Gastrocnemius medialis (tissue), 4 donors: Measurements from ENCODE around the gene DMRT3. TPM values are rescaled to one million over a fixed set of nuclear protein-coding genes. Genes with fewer than 3 reads are reported as not detected.

Experiments used
- ATAC-seq, 2 donors: fragments of 150-250 bp; one replicate each; pipeline ENCODE4 v1.9.1; 2016
- DNase-seq, 2 donors: peaks; one replicate each; pipeline ENCODE4 v3.0.0-alpha.2; 2019
- H3K27ac ChIP-seq, 4 donors: fragments of 200-600 bp; sonication (generic); 1 replicate in 1 of 4; 2 replicates in 3 of 4; pipeline ENCODE4 v1.5.1; 2016 to 2018; ENCODE audit warnings: mild to moderate bottlenecking in 2 of 4, moderate library complexity in 1 of 4
- H3K27me3 ChIP-seq, 3 donors: fragments of 200-600 bp; sonication (generic) in 2 of 3; 1 replicate in 1 of 3; 2 replicates in 2 of 3; pipeline versions ENCODE4 v1.5.1 to v1.6.0; 2016 to 2019; ENCODE audit warnings: mild to moderate bottlenecking in 1 of 3, moderate library complexity in 1 of 3
- H3K36me3 ChIP-seq, 2 donors: fragments of 200-600 bp; sonication (generic) in 1 of 2; one replicate each; pipeline ENCODE4 v1.5.1; 2017 to 2018
- H3K4me1 ChIP-seq, 2 donors: fragments of 200-600 bp; sonication (generic) in 1 of 2; one replicate each; pipeline ENCODE4 v1.5.1; 2016 to 2017; ENCODE audit warnings: mild to moderate bottlenecking in 2 of 2
- H3K4me3 ChIP-seq, 4 donors: fragments of 200-600 bp; sonication (generic) in 3 of 4; 1 replicate in 1 of 4; 2 replicates in 3 of 4; pipeline ENCODE4 v1.5.1; 2016 to 2019; ENCODE audit warnings: mild to moderate bottlenecking in 2 of 4
- H3K9me3 ChIP-seq, 3 donors: fragments of 200-600 bp; sonication (generic) in 2 of 3; 1 replicate in 1 of 3; 2 replicates in 2 of 3; pipeline ENCODE4 v1.5.1; 2016 to 2019
- CTCF ChIP-seq, 5 experiments: fragments of 450-650 bp in 3 of 5; fragments of 200-600 bp in 2 of 5; sonication (generic) in 2 of 5; IDR thresholded peaks in 4 of 5; conservative IDR thresholded peaks in 1 of 5; 1 replicate in 4 of 5; 2 replicates in 1 of 5; pipeline ENCODE4 v1.5.1; 2016 to 2019; ENCODE audit warnings: antibody characterized with exemption in 5 of 5, mild to moderate bottlenecking in 3 of 5, moderate library complexity in 3 of 5
- POLR2A ChIP-seq, 2 donors: fragments of 450-650 bp; IDR thresholded peaks; one replicate each; pipeline ENCODE4 v1.6.1; 2017; ENCODE audit warnings: antibody characterized with exemption in 2 of 2, mild to moderate bottlenecking in 2 of 2, moderate library complexity in 2 of 2
- in situ Hi-C, 4 donors: fragments of 200-750 bp; cut with MboI; loops; one replicate each; pipeline versions ENCODE4 v1.15.0 to v1.8.0; 2017; ENCODE audit warnings: low sequenced_read_pairs in 4 of 4
- intact Hi-C: fragments of 100-400 bp; cut with DNase I; formaldehyde crosslinking; loops from one replicate; pipeline ENCODE4 v1.15.1; 2023; ENCODE audit warnings: low total_unique reads
- total RNA-seq, 4 donors: library from RNA; depleted of rRNA; stranded (reverse); fragments of >200 nt; gene quantifications; one replicate each; pipeline versions ENCODE4 v1.1.0 to v1.2.3, GENCODE V29; 2016

Gene DMRT3
- total RNA-seq, 4 donors from 2014 or later = 0.24 to 0.36 (median 0.31) TPM

- H3K9me3 ChIP-seq = no peaks in the 10 kb centered on the region
- no peak for DNase-seq
- peaks cover 0 to 14% (median 4%) of the 10 kb centered on the region in 3 donors for H3K27me3 ChIP-seq
- intact Hi-C loops (no loop called here), in situ Hi-C loops (no loop called here)
- H3K4me1 ChIP-seq = no peaks in the 10 kb centered on the region
- no peaks in the 10 kb centered on the region for H3K36me3 ChIP-seq
- no peak overlapping the region for H3K27ac ChIP-seq
- H3K4me3 ChIP-seq = no peak overlapping the region
- no peak for ATAC-seq
- TF ChIP-seq CTCF (IDR thresholded peaks at IDR 0.05 in 4 of 5, conservative IDR thresholded peaks at IDR 0.05 in 1 of 5) (no peak), POLR2A (IDR thresholded peaks at IDR 0.05) (no peak)
These were observed 14.4 kb upstream of the DMRT3 start for GRCh38 chr9:962023-962422.

- Histone ChIP-seq H3K27ac (no peak overlapping the region), H3K27me3 (peaks cover 21 to 42% (median 29%) of the 10 kb centered on the region in 3 donors), H3K4me1 (no peaks in the 10 kb centered on the region), H3K36me3 (no peaks in the 10 kb centered on the region), H3K9me3 (no peaks in the 10 kb centered on the region), H3K4me3 (no peak overlapping the region)
- DNase-seq (no peak), ATAC-seq (no peak)
- TF ChIP-seq POLR2A (IDR thresholded peaks at IDR 0.05) = no peak
- TF ChIP-seq CTCF (IDR thresholded peaks at IDR 0.05 in 4 of 5, conservative IDR thresholded peaks at IDR 0.05 in 1 of 5) = no peak
- intact Hi-C loops = no loop called here
- in situ Hi-C loops = no loop called here
These were observed 11.0 kb upstream of the DMRT3 start for GRCh38 chr9:965497-965896.

- DNase-seq (no peak), ATAC-seq (no peak)
- H3K27me3 ChIP-seq = peaks cover 35 to 53% (median 43%) of the 10 kb centered on the region in 3 donors
- TF ChIP-seq CTCF (IDR thresholded peaks at IDR 0.05 in 4 of 5, conservative IDR thresholded peaks at IDR 0.05 in 1 of 5) (no peak), POLR2A (IDR thresholded peaks at IDR 0.05) (no peak)
- H3K27ac ChIP-seq = no peak overlapping the region
- in situ Hi-C loops (no loop called here), intact Hi-C loops (no loop called here)
- no peaks in the 10 kb centered on the region for H3K36me3 ChIP-seq
- H3K4me3 ChIP-seq = no peak overlapping the region
- no peaks in the 10 kb centered on the region for H3K4me1 ChIP-seq
- H3K9me3 ChIP-seq = no peaks in the 10 kb centered on the region
These were observed 9.6 kb upstream of the DMRT3 start for GRCh38 chr9:966870-967269.

- Histone ChIP-seq H3K36me3 (no peaks in the 10 kb centered on the region), H3K4me3 (no peak overlapping the region), H3K4me1 (peaks cover 0 to 4% of the 10 kb centered on the region in 2 donors), H3K27ac (no peak overlapping the region), H3K27me3 (peaks cover 41 to 59% (median 48%) of the 10 kb centered on the region in 3 donors), H3K9me3 (no peaks in the 10 kb centered on the region)
- TF ChIP-seq CTCF (IDR thresholded peaks at IDR 0.05 in 4 of 5, conservative IDR thresholded peaks at IDR 0.05 in 1 of 5) (no peak), POLR2A (IDR thresholded peaks at IDR 0.05) (no peak)
- DNase-seq (no peak), ATAC-seq (no peak)
- intact Hi-C loops = no loop called here
- in situ Hi-C loops = no loop called here
These were observed 9.0 kb upstream of the DMRT3 start for GRCh38 chr9:967436-967835.
